Measurements from ENCODE around the gene C16orf92.
"Not testable (repeated sequence)": the region's sequence is repeated elsewhere in the genome, so short reads cannot be mapped to it uniquely, and the experiment has no call there.

GRCh38 chr16:30015450-30015849 is 7.5 kb upstream of the C16orf92 start:
- TF ChIP-seq EZH2phosphoT487 (conservative IDR thresholded peaks at IDR 0.05; ENCODE audit: low read length); CTCF (IDR thresholded peaks at IDR 0.05; ENCODE audit: insufficient read depth, low read length, poor library complexity, severe bottlenecking): not testable (repeated sequence)
